GM18870 (cell line): Measurements from ENCODE around the gene GALNT2.

Experiments used
- ATAC-seq: cut with Tn5 transposase; IDR thresholded peaks from one replicate; pipeline ENCODE4 v1.9.1; 2021; ENCODE audit warnings: moderate library complexity; ENCODE audit not compliant: unreplicated experiment

GALNT2 gene

DNA sequence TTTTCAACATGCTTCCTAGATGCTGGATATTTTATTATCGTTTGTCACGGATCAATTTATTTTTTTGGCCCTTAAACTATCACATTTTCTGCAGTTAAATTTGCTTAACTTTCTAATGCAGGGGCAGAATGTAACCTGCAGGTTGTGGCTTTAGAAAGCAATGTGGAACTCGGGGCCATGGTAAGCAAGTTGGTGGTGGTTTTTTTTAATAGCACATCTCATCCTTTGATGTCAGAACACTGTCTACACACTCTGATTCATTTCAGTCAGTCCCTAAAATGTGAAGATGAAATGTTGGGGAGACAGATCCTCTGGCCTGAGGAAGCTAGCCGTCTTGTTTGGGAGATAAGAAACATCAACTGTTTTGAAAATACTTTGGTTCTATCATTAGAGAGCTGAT lies 89.5 kb downstream of the GALNT2 start:
- no peak for ATAC-seq

DNA sequence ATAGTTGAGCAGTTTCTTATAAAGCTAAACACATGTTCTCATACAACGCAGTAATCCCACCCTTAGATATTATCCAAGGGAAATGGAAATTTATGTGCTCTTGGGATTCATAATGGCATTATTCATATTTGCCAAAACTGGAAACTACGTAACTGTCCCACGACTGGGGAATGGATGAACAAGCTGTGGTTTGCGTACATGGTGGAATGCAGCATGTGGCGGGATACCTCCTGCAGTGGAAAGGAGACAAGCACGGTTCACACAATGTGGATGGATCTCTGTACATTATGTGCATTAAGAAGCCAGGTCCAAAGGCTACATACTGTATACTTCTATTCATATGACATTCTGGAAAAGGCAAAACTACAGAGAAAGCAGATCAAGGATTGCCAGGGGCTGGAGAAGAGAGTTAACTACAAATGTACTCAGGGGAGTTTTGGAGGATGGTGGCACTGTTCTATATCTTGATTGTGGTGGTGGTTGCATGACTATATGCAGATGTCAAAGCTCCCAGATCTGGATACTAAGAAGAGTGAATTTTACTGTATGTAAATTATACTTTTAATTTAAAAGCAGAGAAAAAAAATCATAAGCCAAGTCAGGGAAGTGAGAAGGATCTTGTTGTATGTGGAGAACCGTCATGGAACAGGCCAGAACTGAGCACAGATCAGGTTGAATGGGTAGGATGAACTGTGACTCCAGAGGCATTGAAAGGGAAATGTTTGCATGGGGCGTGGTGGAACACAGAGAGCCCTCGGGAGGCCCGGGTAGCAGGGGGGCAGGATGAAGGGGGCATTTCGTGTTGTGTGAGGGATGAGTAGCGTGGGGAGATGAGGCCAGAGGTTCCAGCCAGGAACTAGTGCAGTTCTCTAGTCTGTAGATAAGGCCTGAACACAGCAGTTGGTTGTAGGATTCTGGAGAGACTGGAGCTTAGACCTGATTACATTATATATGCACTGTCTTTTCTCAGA lies 90.7 kb downstream of the GALNT2 start:
- ATAC-seq, result no peak

GRCh38 chr1:230158415-230159291 lies 91.6 kb downstream of the GALNT2 start:
- ATAC-seq, result no peak

DNA sequence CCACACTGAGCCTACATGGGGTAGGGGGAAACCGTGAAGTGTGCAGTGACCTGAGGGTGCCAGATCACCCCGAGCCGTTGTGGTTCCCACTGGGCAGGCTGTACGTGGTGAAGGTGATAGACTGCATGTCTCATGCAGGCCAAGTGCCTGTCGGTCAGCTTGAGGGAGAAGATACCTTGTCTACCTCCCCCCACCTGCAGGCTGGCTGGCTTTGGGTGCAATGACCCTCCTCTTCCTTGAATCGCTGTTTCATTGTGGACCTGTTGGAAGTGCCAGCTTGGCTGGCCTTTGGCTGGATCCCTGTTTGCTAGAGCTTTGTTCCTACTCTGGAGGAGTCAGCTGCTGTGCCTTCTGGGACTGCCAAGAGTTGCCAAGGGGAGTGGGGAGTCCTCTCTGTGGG lies 92.5 kb downstream of the GALNT2 start:
- no peak for ATAC-seq

DNA sequence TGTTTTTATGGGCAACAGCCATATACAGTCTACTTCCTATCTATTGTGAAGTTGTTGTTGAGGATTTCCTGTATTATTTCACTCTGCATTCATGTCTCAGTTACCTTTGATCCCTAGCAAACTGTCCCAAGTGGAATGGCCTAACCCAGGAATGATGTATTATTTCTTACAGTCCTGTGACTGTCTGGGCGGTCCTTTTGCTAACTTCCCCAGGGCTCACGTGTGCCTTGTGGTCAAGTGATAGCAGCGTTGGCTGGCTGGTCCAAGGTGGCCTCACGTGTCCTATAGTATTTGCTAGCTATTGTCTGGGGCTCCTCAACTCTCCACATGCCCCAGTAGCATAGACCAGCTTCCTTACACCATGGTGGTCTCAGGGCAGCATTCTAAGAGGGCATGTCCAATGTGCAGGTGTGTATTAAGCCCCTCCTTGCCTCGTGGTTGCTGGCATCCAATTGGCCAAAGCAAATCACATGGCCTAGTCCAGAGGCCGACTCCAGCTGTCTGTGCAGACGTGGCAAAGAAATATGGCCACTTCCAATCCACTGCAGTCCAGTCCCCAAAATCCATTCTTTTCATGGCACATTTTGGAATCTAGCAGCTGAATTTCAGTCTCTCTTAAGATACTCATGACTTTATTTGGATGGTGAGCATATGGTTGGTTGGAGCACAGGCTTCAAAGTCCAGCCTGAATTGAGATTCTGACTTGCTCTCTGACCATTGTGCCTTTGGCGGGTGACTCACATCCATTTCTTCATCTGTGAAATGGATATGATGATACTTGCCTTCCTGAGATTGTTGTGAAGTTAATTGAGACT lies 94.1 kb downstream of the GALNT2 start:
- no peak for ATAC-seq

DNA sequence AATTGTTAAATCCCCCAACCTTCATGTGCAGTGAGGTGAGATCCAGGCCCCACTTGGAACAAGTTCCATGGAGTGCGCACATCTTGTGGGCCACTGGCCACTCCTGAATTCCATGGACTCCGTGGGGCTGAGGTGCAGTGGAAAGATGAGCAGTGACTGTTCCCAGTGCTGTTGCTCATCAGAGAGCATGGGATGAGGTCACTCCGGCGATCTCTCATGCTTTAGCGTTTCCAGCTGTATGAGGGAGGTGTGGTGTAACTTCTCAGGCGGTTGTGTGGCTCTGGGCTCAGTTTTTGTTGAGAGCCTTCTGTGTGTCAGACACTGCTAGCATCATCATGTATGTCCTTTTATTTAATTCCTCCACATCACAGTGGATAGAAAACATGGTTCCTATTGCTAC lies 96.2 kb downstream of the GALNT2 start:
- ATAC-seq, result no peak

- no peak for ATAC-seq
These were observed 96.7 kb downstream of the GALNT2 start for GRCh38 chr1:230163719-230164118.

DNA sequence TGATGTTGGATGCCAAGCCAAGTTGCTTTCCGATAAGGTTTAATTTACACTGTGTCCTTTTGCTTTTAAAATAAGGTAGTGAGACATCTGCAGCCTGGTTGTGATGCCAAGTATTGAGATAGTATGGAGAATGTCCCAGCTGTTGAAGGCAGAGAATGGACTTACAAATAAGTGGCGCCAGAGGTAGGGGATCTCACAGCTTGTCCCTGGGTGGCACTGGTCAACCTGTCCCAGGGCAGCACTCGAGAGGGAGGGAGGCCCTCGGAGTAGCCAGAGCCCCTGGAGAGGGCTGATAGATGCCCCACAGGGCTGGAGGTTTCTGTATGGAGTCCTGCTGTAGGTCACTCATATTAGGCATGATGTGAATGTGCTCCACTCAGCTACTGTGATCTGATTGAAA lies 98.5 kb downstream of the GALNT2 start:
- no peak for ATAC-seq

DNA sequence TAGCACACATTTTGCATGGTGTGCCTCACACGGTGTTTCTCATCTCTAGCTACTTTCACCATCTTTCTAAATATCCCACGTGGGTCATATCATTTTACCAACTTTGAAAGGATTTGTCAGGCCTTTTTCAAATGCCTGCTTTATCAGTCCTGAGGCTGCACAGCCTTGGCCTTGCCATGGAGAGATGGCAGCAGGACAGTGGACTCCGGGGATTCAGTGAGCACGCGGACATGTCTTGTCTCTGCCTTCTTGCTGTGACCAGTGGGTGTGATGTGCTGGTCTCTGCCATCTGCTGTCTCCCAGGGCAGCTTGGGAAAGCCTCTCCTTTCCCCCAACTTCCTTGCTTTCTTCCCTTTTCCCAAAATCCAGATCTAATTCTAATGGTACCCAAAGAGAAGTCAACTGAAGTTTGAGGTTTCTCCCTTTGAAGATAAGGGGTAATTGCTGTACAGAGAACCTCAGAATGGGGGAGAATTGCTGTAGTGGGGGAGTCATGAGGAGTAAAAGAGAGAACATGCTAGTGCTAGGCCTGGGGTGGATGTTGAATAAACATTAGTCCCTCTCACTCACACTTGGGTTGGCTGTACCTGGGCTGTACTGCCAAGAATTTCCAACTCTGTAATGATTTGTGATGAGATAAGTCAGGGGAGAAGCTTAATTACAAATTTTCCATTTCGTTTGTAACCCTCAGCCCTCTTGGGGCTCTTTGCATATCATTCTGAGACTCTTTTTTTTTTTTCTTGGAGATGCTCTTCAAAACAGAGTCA lies 99.5 kb downstream of the GALNT2 start:
- no peak for ATAC-seq

GRCh38 chr1:230167419-230167852 lies 100.4 kb downstream of the GALNT2 start:
- no peak for ATAC-seq

DNA sequence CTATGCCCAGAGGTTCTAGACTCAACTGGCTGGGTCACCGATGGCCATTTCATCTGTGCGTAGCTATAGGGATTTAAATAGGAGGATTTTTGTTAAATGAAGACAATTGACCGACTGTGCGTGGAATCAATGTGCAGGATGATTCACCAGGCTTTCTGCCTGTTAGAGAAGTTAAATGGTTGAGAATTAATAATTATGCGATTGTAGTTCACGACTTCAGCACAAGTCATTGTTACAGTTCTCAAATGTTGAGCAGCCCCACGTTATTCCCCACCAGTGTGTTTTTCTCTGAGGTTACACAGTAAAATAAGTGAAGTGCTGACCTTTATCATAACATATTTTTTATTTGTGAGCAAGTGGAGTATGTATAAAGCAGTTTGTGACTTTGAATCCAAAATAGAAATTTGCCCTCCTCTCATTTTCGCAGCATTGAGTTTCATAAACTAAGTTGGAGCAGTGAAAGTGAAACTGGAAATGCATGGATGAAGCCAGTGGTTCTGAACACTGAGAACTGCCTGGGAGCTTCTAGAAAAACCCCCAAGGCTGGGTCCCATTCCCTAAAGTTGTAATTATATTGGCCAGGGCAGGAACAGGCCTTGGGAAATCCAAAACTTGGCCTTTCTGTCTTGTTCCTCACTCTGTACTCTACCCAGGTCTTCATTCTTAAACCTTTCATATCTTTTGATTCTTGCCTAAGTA lies 102.6 kb downstream of the GALNT2 start:
- ATAC-seq, result no peak

- no peak for ATAC-seq
These were observed 103.1 kb downstream of the GALNT2 start for GRCh38 chr1:230170153-230170547.

GRCh38 chr1:230170622-230171021 lies 103.6 kb downstream of the GALNT2 start:
- ATAC-seq, result no peak

- ATAC-seq, result no peak
These were observed 104.4 kb downstream of the GALNT2 start for GRCh38 chr1:230171356-230172015.

DNA sequence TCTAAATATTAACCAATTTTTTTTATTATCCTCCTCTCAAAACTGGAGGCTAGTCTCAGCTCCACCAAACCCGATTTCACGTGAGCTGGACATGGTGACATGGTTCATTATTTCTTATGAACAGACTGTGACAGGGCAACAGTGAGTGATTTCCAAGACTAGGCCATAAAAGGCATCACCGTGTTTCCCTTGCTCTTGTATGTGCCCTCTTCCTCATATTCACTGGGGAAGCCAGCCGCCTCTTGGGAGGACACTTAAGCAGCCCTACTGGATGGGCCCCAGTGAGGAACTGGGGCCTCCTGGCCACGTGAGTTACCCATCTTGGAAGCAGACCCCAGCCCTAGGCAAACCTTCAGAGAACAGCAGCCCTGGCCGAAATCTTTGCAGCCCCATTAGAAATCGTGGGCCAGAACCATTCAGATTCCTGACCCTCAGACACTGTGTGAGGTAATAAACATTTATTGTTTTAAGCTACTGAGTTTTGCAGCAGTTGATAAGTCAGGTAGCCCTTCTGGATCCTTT lies 105.0 kb downstream of the GALNT2 start:
- ATAC-seq, result no peak

- no peak for ATAC-seq
These were observed 106.3 kb downstream of the GALNT2 start for GRCh38 chr1:230173187-230173975.

GRCh38 chr1:230174041-230174440 lies 107.0 kb downstream of the GALNT2 start:
- no peak for ATAC-seq
